CD4-positive, alpha-beta T cell treated with Interleukin-21 for 1 hour (primary cell): Measurements from ENCODE around the gene MMP17.
"Not testable (repeated sequence)": the region's sequence is repeated elsewhere in the genome, so short reads cannot be mapped to it uniquely, and the experiment has no call there.

Experiments
- DNase-seq: peaks from one replicate; pipeline ENCODE4 v3.0.0-alpha.2; 2020

Gene MMP17

DNA sequence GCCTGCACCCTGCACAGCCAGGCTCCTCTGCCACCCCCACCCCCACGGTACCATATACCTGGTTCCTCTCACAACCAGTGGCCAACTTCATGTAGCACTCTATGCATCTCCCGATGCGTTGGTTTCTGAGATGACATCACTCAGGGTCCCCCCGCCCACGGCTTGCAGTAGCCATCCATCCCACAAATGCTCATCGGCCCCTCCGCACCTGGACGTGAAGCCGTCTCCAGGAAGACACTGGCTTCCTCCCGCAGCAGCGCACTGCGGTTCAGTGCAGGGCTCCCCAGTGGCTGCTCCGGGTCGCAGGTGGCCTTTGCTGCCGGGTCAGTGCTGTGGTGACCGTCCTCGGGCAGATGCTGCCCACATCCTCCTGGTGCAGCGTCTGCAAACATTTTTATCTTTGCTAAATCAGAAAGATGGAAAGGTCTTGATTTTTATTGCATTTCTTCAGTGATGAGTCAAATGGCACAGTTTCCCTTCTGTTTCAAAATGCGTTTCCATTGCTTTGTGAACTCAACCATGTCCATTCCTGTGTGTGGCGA lies 27.5 kb upstream of the MMP17 start:
- DNase-seq: no peak

DNA sequence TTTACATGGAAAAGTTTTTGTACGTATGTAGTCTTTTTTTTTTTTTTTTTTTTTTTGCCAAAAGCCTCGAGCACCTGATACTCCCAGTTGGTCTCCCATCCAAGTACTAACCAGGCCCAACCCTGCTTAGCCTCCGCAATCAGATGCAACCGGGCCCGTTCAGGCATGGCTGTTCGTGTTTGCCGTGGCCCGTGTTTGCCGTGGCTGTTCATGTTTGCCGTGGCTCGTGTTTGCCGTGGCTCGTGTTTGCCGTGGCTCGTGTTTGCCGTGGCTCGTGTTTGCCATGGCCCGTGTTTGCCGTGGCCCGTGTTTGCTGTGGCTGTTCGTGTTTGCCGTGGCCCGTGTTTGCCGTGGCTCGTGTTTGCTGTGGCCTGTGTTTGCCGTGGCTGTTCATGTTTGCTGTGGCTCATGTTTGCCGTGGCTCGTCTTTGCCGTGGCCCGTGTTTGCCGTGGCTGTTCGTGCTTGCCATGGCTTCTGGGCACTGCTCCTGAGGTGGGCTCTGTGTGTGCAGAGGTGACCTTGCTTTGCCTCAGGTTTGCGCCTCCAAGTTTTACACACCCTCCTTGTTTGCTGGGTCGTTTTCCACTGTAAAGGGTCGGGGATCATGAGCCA lies 26.8 kb upstream of the MMP17 start:
- DNase-seq: no peak

DNA sequence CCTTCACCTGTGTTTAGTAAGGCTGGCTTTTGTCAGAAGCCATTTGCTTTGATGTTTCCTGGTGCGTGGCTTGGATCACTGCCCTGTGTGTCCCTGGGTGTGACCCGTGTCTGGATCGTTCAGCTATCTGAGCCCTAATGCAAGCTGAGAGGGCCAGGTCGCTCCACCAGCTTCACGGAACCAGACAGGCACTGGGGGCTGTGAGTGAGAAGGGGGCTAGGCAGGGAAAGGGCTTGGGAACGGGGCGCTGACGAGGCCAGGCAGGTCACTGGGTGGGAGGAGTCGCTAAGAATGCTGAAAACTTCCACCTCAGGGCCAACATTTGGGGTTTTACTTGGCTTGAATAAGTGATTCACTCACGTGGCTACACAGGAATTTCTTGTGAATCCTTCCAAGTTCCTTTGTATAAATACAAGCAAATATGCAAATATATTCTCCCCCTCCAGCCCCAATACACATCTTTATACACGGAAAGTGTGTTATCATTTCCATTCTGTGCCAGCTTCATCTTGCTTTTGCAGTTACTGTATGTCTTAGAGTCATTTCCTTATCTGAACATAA lies 24.2 kb upstream of the MMP17 start:
- DNase-seq: no peak

DNA sequence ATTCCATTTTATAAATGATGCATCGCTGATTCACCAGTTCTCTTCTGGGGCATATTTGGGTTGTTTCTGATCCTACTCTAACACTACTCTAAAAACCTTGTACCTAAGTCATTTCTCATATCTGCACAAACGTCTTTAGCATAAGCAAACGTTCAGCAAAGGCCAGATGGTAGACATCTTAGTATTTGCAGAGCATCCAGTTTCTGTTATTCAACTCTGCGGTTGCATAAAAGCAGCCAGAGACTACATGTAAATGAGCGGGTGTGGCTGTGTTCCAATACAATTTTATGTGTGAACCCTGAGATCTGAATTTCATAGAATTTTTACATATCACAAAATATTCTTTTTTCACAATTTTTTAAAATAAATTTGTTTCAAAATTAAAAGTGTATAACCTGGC lies 22.8 kb upstream of the MMP17 start:
- DNase-seq: no peak

DNA sequence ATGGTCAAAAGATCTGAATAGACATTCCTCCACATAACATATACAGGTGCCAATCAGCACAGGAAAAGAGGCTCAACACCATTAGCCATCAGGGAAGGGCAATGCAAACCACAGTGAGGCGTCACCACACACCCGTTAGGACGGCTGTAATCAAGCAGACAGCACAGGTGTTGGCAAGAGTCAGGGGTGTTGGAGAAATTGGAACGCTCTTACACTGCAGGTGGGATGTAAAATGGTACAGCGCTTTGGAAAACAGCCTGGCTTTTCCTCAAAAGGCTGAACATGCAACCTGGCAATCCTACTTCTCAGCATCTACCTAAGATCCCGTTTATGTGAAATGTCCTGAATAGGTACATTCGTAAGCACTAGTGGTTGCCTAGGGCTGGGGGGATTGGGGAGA lies 21.5 kb upstream of the MMP17 start:
- no peak for DNase-seq

DNA sequence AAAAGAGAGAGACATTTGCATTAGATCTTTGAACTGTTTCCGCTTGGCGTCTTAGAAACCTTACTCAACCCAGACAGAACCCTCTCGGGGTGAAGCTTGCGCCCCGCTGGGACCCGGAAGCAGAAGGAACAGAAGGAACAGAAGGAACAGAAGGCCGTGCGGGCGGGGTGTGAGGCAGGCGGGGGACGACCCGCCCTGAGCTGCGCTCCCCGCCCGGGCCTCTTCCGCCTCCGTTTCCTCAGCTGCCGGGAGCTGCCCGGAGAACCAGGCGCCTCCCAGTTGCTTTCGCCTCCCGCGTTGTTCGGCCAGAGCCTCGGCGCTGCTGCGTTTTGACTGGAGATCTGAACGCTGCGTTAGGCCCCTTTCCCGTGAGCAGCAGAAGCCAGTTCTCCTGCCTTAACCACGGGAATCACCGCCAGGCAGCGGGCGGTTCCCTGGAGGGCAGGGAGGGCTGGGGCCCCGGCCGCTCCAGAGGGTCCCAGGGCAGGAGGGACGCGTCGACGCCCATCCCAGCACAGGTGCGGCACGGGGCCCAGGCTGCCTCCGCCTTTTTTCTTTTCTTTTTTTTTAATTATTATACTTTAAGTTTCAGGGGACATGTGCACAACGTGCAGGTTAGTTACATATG lies 19.3 kb upstream of the MMP17 start:
- peak; percentile 21 for DNase-seq

DNA sequence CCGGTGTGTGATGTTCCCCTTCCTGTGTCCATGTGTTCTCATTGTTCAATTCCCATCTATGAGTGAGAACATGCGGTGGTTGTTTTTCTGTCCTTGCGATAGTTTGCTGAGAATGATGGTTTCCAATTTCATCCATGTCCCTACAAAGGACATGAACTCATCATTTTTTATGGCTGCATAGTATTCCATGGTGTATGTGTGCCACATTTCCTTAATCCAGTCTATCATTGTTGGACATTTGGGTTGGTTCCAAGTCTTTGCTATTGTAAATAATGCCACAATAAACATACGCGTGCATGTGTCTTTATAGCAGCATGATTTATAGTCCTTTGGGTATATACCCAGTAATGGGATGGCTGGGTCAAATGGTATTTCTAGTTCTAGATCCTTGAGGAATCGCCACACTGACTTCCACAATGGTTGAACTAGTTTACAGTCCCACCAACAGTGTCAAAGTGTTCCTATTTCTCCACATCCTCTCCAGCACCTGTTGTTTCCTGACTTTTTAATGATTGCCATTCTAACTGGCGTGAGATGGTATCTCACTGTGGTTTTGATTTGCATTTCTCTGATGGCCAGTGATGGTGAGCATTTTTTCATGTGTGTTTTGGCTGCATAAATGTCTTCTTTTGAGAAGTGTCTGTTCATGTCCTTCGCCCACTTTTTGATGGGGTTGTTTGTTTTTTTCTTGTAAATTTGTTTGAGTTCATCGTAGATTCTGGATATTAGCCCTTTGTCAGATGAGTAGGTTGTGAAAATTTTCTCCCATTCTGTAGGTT lies 18.5 kb upstream of the MMP17 start:
- DNase-seq: not testable (repeated sequence)

DNA sequence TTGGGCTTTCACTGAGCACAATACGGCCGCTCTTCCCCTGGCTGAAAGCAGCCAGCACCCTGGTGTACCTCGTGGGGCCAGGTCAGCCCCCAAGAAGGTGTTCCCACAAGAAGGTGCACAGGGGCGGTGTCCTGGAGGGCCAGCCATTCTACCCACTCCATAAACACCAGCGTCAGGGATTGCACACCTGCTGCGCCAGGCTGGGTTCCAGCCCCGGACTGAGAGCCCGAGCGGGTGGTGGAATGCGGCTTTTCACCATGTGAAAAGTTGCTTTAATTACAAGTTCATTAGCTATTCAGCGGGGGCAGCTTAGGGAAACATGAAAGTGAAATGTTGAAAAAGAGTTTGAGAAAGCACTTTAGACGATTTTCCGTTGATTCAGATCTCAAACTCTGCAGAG lies 17.5 kb upstream of the MMP17 start:
- no peak for DNase-seq

DNA sequence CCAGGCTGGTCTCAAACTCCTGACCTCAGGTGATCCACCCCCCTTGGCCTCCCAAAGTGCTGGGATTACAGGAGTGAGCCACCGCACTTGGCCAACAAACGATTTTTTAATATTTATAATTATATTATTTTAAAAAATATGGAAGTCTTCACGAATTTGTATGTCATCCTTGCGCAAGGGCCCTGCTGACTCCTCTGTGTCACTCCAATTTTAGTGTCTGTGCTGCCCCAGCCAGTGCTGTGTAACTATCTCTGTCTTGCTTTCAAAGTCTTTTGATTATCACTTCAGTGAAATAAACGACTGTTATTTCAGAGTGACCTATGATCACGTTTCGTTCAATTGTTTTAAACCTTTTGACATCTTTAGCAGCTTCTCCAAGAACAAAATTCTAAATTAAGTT lies 13.1 kb upstream of the MMP17 start:
- DNase-seq: no peak

DNA sequence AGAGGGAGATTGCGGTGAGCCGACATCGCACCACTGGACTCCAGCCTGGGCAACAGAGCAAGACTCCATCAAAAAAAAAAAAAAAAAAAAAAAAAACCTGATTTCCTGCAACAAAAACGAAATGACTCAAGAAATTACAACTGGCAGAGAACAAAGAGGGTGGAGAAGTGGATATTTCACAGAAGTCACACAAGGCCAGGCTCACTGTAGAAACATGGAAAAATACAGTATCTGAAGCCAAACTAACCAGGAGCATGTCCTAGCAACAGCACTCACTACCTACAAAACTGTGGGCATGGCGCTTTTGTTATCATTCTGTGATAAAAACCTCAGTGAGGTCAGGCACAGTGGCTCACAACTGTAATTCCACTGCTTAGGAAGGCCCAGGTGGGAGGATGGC lies 11.7 kb upstream of the MMP17 start:
- DNase-seq: no peak

DNA sequence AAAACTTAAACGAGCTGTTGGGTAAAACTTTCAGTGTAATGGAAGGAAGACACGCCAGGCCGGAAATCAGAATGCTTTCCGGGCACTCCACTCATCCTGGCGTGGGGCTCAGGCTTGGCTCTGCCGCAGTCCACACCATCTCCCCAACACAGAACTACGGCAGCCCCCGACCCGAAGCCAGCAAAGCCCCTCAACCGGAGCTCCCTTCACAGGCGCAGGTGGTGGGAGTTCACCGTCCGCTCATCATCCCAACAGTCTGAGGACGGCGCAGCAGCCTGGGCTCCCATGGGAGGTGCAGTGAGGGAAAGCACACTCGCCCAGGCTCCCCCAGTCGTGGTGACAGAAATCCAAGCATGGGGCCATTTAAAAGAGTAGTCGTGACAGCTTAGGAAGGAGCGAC lies 11.0 kb upstream of the MMP17 start:
- no peak for DNase-seq

DNA sequence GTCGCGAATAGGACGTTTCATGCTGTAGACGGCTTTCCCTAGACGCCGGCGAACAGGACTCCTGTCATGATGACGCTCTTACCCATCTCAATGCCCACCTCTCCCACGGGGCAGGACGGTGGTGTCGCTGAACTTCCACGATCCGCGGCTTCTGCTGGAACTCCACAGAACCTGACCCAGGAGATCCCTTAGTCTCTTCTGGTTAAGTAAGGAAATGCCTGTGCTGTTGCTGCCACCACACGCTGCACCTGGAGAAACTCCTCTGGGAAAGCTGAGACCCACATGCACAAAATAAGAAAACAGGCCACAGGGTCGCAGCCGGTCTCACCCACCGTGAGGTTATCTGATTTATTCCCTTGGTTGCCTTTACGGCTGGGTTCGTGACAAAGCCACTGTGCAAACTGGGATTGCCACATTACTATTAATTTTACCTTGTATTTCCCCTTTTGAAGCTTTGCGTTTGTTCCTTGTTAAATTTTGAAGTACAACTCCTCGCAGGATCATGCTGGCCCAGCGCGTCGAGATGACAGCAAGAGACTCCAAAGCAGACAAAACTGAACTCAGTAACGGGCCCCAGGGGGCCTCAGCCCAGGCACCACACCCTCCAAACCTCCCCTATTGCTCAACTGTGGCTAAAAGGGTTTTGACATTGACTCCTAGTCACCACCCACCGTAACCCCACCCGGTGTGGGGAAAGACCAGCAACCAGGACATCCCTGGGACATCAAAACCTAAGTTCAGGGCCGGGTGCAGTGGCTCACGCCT lies 9.2 kb upstream of the MMP17 start:
- no peak for DNase-seq

DNA sequence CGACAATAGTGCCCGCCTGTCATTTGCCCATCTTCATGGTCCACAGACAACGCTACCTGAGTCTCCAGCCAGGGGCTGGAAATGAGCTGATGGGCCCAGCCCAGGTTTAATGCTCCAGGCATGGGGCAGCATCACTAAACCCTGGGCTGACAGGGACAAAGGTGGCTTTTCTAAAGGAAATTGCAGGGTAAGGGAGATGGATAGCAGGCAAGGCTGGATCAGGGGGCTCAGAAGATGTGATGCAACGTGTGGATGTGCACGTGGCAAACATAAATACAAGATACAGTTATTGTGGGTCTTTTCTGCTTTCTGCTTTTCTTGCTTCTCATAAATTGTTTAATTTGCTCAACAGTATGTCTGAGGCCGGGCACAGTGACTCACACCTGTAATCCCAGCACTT lies 3.7 kb upstream of the MMP17 start:
- no peak for DNase-seq

DNA sequence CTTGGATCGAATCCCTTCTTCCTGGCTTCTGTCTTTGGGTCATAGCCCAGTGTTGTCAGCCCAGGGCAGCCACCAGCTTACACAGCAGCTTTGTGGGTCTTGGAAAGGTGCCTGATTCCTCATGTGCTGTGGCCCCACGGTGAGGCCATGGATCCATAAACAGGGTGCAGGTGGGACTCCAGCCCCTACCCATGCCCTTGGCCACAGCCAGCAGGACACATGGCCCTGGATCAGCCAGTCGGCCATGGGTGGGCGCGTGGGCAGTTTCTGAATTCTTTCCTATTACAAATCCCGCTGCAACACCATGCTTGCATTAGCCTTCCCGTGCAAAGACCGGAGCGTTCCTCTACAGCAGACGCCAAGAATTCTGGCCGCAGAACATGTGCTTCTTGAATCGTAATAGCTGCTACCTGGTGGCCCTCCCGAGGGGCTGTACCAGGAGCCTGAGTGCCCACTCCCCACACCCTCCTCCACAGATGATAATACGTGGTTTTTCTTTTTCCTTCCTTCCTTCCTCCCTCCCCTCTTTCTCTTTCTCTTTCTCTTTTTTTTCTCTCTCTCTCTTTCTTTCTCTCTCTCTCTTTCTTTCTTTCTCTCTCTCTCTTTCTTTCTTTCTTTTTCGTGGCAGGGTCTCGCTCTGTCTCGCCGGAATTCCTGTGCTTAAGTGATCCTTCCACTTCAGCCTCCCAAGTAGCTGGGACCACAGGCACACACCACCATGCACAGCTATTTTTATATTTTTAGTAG lies 2.9 kb upstream of the MMP17 start:
- no peak for DNase-seq

DNA sequence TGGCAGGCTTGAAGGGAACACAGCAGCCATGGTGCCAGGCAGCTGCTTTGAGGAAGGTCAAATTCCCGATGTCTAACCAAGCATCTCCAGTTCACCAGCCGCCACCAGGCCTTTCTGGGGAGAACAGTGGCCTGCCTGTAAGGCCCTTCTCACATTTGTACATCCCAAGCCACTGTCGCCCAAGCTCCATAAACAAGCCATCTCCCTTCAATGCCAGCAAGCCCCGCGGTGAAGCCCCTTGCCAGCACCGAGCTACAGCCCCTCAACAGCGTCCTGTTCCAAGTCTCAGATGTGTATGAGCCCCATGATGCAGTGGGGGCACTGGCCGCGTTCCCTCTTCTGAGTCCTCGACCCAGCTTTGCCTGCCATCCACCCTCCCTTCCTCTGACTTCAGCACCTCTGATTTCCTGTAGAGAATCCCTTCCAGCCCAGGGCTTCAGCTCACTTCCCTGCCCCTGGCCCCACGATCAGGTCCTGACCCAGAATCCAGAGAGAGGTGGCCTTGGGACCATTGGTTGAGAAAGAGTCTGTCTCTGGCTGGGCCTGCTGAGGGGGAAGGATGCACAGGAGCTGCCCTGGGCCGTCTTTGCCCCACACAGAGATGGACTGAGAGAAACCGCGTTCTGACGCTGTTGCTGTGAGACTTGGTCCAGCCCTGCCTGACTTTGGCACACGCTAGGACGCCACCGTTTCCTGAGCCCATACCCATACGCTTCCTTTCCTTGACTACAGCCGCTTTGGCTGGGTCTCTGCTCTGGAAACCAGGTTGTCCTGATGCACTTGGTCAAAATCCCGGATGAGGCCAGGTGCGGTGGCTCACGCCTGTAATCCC lies 1.9 kb upstream of the MMP17 start:
- no peak for DNase-seq

DNA sequence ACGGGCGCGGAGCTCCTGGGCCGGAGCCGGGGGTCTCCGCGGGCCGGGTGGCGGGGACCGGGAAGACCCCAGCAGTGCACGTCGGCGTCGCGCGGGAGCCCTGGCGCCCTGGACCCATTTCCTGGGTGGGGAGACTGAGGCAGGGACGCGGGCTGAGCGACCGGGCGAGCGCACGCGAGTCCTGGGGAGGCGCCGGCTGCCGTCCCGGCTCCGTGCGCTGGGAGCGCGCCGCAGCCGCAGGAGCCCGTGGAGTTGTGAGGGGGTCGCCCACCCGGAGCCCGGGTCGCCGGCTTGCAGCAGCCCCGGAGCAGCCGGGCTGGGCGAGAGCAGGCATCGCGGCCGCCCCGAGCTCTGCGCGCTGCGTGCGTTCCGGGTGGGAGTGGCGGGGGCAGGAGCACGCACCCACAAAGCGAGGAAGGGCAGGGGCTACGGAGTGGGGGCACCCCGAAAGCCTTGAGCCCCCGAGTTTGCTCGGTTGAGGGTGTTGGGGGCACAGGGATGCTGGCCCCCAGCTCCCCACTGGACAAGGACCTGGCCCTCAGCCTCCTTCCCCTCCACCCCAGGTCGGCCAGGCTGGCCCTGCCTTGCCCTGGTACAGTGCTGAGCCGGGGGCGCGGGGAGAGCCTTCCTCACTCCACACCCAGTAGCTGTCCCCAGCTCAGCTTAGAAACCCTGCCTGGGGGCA lies 620 bp downstream of the MMP17 start:
- no peak for DNase-seq

DNA sequence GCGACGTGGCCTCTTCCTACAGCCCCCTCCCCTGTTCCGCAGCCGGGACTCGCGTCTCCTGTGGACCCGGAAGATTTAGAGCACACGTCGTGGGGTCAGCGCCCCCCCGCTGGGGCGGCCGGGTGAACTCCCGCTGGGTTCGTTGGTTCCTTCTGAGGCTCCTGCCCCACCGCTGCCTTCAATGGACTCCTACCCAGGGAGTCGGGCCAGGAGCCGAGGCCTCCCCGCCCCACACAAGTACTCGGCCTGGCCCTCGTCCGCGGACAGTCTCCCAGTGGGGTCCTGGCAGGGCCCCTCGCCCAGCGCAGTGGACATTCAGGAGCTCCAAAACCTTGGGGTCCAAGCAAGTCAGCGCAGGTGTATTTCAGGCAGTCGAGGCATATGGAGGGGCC lies 1.2 kb downstream of the MMP17 start:
- no peak for DNase-seq

DNA sequence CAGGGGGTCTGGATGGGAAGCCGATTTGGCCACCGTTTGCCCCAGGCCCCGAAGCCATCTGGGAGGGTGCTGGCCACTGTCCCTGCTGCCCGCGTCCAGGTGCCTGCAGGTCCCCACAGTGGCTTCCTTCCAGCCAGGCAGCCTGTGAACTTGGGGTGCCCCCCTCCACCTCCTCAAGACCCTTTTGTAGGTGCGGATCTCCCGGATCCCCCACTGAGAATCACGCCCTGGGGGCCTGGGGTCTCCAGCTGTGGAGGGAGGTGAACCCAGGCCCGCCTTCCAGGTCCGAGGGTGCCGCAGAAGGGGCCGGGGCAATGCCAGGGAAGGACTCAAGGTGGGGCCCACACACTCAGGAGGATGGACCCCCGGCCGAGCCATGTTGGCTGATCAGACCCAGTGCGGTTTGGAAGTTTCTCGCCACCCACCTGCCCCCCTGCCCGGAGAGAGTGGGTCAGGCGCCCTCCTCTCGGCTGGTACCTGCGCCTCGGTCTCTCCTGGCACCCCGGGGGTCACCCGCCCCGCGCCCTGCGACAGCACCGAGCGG lies 1.7 kb downstream of the MMP17 start:
- no peak for DNase-seq

DNA sequence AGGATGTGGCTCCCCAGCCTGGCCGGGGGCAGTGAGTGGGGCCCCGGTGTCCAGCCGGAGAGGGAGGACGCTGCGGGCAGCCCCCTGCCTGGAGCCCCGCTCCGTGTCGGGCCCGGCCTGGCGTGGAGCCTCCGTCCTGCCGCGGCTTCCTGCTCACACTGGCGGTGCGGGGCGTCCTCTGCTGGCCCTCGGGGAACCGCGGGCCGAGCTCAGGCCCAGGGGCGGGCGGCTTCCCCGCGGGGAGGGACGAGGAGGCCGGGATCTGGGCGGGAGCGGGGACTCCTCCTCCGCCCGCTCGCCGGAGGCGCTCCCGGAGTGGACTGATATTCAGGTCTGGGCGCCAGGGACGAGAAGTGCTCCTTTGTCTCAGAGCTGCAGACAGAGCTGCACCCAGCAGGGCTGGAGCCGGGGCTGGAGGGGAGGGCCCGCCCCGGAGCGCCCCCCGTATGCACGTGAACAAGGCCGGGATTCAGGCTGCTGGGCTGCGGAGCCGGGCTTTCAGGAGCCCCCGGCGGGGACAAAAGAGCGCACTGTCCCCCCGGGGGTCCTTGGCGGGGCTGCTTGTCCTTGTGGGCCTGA lies 2.2 kb downstream of the MMP17 start:
- DNase-seq: peak; percentile 26
